ENCODE results near the gene SLC25A15. TPM values are rescaled to one million over a fixed set of nuclear protein-coding genes. Genes with fewer than 3 reads are reported as not detected.
"Not testable (repeated sequence)": the region's sequence is repeated elsewhere in the genome, so short reads cannot be mapped to it uniquely, and the experiment has no call there.

Gene SLC25A15
- total RNA-seq, 1 experiment from 2014 or later: 39.0 TPM

- no peak for DNase-seq (ENCODE audit: low read depth, low spot score)
- in situ Hi-C loops (cut with HindIII; ENCODE audit: low pct_unique_long_range_greater_than_20kb, low sequenced_read_pairs): no loop called here
These were observed 12.1 kb downstream of the SLC25A15 start for GRCh38 chr13:40801255-40802217.

GRCh38 chr13:40803316-40803715 is 13.9 kb downstream of the SLC25A15 start:
- no peak for DNase-seq (ENCODE audit: low read depth, low spot score)
- in situ Hi-C loops (cut with HindIII; ENCODE audit: low pct_unique_long_range_greater_than_20kb, low sequenced_read_pairs): no loop called here

GRCh38 chr13:40806241-40806640 is 16.8 kb downstream of the SLC25A15 start:
- DNase-seq (ENCODE audit: low read depth, low spot score): no peak
- in situ Hi-C loops (cut with HindIII; ENCODE audit: low pct_unique_long_range_greater_than_20kb, low sequenced_read_pairs): no loop called here

- in situ Hi-C loops (cut with HindIII; ENCODE audit: low pct_unique_long_range_greater_than_20kb, low sequenced_read_pairs): no loop called here
- DNase-seq (ENCODE audit: low read depth, low spot score): no peak
These were observed 20.1 kb downstream of the SLC25A15 start for GRCh38 chr13:40809471-40809870.

- no peak for DNase-seq (ENCODE audit: low read depth, low spot score)
- in situ Hi-C loops (cut with HindIII; ENCODE audit: low pct_unique_long_range_greater_than_20kb, low sequenced_read_pairs): no loop called here
These were observed 22.7 kb downstream of the SLC25A15 start for GRCh38 chr13:40812102-40812501.

- in situ Hi-C loops (cut with HindIII; ENCODE audit: low pct_unique_long_range_greater_than_20kb, low sequenced_read_pairs): no loop called here
These were observed 23.5 kb downstream of the SLC25A15 start for GRCh38 chr13:40812724-40813445.

GRCh38 chr13:40813667-40814454 is 24.4 kb downstream of the SLC25A15 start:
- in situ Hi-C loops (cut with HindIII; ENCODE audit: low pct_unique_long_range_greater_than_20kb, low sequenced_read_pairs): no loop called here
- peak; percentile 46 for DNase-seq (ENCODE audit: low read depth, low spot score)

More at GRCh38 chr13:40812724-40813445, 23.5 kb downstream of the SLC25A15 start:
- DNase-seq (ENCODE audit: low read depth, low spot score): no peak

- in situ Hi-C loops (cut with HindIII; ENCODE audit: low pct_unique_long_range_greater_than_20kb, low sequenced_read_pairs): no loop called here
- DNase-seq (ENCODE audit: low read depth, low spot score): no peak
These were observed 25.4 kb downstream of the SLC25A15 start for GRCh38 chr13:40814803-40815202.

GRCh38 chr13:40818926-40819325 is 29.5 kb downstream of the SLC25A15 start:
- in situ Hi-C loops (cut with HindIII; ENCODE audit: low pct_unique_long_range_greater_than_20kb, low sequenced_read_pairs): no loop called here
- DNase-seq (ENCODE audit: low read depth, low spot score): no peak

- no peak for DNase-seq (ENCODE audit: low read depth, low spot score)
- in situ Hi-C loops (cut with HindIII; ENCODE audit: low pct_unique_long_range_greater_than_20kb, low sequenced_read_pairs): no loop called here
These were observed 30.4 kb downstream of the SLC25A15 start for GRCh38 chr13:40819797-40820315.

- in situ Hi-C loops (cut with HindIII; ENCODE audit: low pct_unique_long_range_greater_than_20kb, low sequenced_read_pairs); DNase-seq (ENCODE audit: low read depth, low spot score): not testable (repeated sequence)
These were observed 50.3 kb downstream of the SLC25A15 start for GRCh38 chr13:40839725-40840124.

- DNase-seq (ENCODE audit: low read depth, low spot score); in situ Hi-C loops (cut with HindIII; ENCODE audit: low pct_unique_long_range_greater_than_20kb, low sequenced_read_pairs): not testable (repeated sequence)
These were observed 51.5 kb downstream of the SLC25A15 start for GRCh38 chr13:40840955-40841354.

Small RNA genes lying within 50 kb of the gene (small RNA-seq; reads per million reads assigned to genes)
- 0 reads per million in 2 experiments for gene MIR621

Other genes starting within 250 kb of the SLC25A15 start
- 5.0 and 5.7 TPM in 2 replicates for gene FOXO1, start 123.0 kb upstream of the SLC25A15 start, total RNA-seq (2014; rRNA removed; shearing (Covaris generic))
- gene MRPS31, start 18.4 kb upstream of the SLC25A15 start, total RNA-seq (2014; rRNA removed; shearing (Covaris generic)): 36.0 and 36.4 TPM in 2 replicates
- 51.0 and 56.7 TPM in 2 replicates for gene ELF1, start 229.7 kb downstream of the SLC25A15 start, total RNA-seq (2014; rRNA removed; shearing (Covaris generic))

Measured in SK-MEL-5 (cell line).